GM23338 (cell line): ENCODE results near the gene TRIAP1.

Experiments
- EZH2 ChIP-seq: fragments of 200-600 bp; sonication (generic); IDR thresholded peaks from one replicate; pipeline ENCODE4 v1.8.0; 2017; ENCODE audit warnings: antibody characterized with exemption, mild to moderate bottlenecking, low read depth; ENCODE audit not compliant: unreplicated experiment
- EZH2phosphoT487 ChIP-seq: fragments of 200-600 bp; sonication (generic); IDR thresholded peaks from one replicate; pipeline ENCODE4 v1.8.1; 2018; ENCODE audit warnings: antibody characterized with exemption; ENCODE audit not compliant: unreplicated experiment
- POLR2AphosphoS5 ChIP-seq: IDR thresholded peaks from 2 replicates; pipeline ENCODE4 v1.6.1; 2016; ENCODE audit warnings: antibody characterized with exemption, low read depth
- TF ChIP-seq, protein P1 (sequence below), 2 experiments: fragments of 200-600 bp in 1 of 2; sonication (generic) in 1 of 2; conservative IDR thresholded peaks; 2 replicates each; pipeline versions ENCODE4 v1.5.1 to v1.6.1; 2016 to 2017; ENCODE audit warnings: antibody characterized with exemption in 2 of 2, low read depth in 2 of 2, mild to moderate bottlenecking in 2 of 2, moderate library complexity in 1 of 2
- TF ChIP-seq, protein P2 (sequence below): IDR thresholded peaks from one replicate; pipeline ENCODE4 v1.6.1; 2018; ENCODE audit warnings: antibody characterized with exemption; ENCODE audit not compliant: unreplicated experiment
- TF ChIP-seq, protein P3 (sequence below): IDR thresholded peaks from 2 replicates; pipeline ENCODE4 v1.6.1; 2016; ENCODE audit warnings: antibody characterized with exemption

DNA sequence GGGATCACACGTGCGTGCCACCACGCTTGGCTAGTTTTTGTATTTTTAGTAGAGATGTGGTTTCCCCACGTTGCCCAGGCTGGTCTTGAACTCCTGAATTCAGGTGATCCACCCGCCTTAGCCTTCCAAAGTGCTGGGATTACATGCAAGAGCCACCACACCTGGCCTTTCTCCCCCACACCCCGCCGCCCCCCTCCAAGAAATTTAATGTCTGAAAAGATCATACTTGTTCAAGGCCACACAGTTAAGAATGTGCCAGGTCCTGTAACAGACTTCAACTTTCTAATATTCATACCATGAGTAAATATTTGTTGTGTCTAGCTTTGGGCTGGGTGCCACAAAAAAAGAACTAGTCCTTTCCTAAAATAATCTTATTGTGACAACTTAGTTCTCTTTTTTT is 9.1 kb upstream of the TRIAP1 start:
- TF ChIP-seq, protein P1, sequence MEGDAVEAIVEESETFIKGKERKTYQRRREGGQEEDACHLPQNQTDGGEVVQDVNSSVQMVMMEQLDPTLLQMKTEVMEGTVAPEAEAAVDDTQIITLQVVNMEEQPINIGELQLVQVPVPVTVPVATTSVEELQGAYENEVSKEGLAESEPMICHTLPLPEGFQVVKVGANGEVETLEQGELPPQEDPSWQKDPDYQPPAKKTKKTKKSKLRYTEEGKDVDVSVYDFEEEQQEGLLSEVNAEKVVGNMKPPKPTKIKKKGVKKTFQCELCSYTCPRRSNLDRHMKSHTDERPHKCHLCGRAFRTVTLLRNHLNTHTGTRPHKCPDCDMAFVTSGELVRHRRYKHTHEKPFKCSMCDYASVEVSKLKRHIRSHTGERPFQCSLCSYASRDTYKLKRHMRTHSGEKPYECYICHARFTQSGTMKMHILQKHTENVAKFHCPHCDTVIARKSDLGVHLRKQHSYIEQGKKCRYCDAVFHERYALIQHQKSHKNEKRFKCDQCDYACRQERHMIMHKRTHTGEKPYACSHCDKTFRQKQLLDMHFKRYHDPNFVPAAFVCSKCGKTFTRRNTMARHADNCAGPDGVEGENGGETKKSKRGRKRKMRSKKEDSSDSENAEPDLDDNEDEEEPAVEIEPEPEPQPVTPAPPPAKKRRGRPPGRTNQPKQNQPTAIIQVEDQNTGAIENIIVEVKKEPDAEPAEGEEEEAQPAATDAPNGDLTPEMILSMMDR (conservative IDR thresholded peaks at IDR 0.05; ENCODE audit: low read depth in 2 of 2), result no peak
- TF ChIP-seq POLR2AphosphoS5, result no peak
- TF ChIP-seq EZH2, result no peak
- TF ChIP-seq, protein P2, sequence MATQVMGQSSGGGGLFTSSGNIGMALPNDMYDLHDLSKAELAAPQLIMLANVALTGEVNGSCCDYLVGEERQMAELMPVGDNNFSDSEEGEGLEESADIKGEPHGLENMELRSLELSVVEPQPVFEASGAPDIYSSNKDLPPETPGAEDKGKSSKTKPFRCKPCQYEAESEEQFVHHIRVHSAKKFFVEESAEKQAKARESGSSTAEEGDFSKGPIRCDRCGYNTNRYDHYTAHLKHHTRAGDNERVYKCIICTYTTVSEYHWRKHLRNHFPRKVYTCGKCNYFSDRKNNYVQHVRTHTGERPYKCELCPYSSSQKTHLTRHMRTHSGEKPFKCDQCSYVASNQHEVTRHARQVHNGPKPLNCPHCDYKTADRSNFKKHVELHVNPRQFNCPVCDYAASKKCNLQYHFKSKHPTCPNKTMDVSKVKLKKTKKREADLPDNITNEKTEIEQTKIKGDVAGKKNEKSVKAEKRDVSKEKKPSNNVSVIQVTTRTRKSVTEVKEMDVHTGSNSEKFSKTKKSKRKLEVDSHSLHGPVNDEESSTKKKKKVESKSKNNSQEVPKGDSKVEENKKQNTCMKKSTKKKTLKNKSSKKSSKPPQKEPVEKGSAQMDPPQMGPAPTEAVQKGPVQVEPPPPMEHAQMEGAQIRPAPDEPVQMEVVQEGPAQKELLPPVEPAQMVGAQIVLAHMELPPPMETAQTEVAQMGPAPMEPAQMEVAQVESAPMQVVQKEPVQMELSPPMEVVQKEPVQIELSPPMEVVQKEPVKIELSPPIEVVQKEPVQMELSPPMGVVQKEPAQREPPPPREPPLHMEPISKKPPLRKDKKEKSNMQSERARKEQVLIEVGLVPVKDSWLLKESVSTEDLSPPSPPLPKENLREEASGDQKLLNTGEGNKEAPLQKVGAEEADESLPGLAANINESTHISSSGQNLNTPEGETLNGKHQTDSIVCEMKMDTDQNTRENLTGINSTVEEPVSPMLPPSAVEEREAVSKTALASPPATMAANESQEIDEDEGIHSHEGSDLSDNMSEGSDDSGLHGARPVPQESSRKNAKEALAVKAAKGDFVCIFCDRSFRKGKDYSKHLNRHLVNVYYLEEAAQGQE, result no peak
- no peak for TF ChIP-seq EZH2phosphoT487
- TF ChIP-seq, protein P3, sequence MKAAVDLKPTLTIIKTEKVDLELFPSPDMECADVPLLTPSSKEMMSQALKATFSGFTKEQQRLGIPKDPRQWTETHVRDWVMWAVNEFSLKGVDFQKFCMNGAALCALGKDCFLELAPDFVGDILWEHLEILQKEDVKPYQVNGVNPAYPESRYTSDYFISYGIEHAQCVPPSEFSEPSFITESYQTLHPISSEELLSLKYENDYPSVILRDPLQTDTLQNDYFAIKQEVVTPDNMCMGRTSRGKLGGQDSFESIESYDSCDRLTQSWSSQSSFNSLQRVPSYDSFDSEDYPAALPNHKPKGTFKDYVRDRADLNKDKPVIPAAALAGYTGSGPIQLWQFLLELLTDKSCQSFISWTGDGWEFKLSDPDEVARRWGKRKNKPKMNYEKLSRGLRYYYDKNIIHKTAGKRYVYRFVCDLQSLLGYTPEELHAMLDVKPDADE, result no peak
